Stimulated activated CD8-positive, alpha-beta memory T cell treated with anti-CD3 and anti-CD28 coated beads, Interleukin-2, amount 100 ng/mL, for 48 hours (primary cell): ENCODE measurements around the gene EVI5.
"Not testable (repeated sequence)": the region's sequence is repeated elsewhere in the genome, so short reads cannot be mapped to it uniquely, and the experiment has no call there.

ENCODE experiments used
- DNase-seq, 2 donors: peaks; one replicate each; pipeline ENCODE4 v3.0.0-alpha.2; 2020; ENCODE audit warnings: low read depth in 2 of 2

EVI5 gene

DNA sequence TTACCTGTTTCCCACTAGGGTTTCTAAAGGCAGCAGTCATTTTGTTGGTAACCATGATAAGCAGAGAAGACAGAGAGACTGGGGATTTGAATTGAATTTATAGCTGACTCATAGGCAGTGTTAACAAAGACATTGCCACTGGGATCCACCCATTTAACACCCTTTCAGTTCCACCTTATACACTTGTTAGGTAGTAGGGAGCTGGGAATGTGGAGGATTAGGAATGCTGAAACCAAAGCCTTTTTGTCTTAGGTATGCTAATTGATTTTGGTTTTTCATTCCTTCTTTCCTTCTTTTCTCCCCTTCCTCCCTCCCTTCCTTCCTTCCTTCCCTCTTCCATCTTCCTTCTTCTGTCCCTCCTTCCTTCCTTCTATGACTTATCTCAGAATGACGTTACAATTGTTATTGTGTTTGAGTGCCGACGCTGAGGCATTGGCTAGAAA is 7.5 kb upstream of the EVI5 start:
- DNase-seq = no peak

DNA sequence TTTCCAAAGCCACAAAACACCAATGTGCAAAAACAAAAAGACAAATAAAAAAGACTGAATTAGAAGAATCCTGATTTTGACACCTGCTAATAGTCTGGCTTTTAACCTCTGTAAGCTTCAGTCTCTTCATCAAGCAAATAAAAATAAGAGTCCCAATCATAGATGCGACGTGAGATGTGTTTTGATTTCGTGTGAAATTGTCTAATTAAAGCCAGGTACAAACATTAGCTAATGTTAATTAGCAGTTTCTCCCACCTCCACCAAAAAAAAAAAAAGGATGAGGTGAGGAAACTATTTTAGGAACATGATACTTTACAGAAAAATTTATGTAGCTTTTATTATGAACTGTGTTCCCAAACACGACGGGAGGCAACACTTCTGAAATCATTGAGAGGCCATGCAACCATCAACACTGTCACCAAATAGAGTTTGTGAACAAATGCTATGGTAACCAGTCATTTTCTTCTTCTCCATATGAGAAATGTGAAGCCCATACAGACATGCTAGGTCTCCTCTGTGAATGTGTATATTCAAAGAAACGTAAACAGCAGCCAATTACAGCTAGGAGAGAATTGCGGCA is 6.7 kb upstream of the EVI5 start:
- DNase-seq = no peak

DNA sequence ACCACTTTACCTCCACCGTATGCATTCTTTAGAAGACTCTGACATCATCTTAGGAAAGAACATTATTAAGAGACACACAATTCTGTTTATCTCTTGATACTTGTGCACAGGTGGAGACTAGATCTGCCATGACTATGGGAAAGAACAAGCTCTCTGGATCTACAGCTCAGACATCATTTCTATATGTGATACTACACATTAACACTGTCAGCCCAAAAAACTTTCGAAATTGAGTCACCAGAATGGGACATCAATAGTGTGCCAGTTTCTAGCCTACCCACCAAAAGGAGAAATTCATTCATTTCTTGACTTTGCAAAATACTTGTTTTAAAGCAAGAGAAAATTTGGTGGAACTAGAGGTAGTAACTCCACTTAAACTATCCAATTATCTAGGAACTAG is 6.0 kb upstream of the EVI5 start:
- DNase-seq = no peak

DNA sequence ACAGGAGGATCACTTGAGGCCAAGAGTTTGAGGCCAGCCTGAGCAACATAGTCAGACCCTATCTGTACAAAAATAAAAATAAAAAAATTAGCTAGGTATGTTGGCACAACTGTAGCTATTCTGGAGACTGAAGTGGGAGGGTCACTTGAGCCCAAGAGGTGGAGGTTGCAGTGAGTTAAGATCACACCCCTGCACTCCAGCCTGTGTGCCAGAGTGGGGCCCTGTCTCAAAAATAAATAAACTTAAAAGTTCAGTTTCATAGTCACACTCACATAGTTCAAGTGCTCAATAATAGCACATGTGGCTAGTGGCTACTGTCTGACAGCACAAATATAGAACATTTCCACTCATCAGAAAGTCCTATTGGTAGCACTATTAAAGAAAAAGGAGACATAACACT is 5.2 kb upstream of the EVI5 start:
- no peak for DNase-seq

DNA sequence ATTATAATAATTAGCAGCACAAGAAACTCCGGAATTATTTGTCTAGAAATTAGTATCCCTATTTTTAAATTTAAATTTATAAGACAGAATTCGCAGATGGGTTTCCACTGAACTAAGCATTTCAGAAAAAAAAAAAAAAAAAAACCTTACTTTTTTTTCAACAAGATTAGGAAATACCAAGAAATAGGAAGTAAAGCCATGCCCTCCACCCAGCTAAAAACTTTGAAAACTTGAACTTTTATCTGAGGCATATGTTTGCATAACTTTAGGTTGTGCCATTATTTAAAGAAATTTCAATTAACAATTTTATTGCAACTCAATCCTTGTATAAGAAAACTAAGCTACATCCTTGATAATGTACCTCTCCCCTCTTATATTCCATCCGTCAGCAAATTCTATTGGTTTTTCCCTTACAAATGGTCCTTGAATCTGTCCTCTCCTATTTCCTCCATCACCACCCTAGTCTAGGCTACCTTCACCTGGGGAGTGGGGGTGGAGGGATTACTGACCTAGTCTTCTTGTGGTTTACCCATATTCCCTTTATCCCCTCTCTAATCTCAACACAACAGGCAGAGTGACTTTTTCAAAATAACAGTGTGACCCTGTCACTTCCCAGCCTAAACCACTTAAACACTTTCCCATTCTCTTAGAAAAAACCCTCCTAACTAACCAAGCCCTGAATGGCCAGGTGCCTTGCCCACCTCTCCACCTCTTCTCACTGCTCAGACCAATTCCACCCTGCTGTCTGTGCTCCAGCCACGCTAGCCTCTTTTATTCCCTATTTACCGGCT is 1.4 kb upstream of the EVI5 start:
- DNase-seq = no peak

DNA sequence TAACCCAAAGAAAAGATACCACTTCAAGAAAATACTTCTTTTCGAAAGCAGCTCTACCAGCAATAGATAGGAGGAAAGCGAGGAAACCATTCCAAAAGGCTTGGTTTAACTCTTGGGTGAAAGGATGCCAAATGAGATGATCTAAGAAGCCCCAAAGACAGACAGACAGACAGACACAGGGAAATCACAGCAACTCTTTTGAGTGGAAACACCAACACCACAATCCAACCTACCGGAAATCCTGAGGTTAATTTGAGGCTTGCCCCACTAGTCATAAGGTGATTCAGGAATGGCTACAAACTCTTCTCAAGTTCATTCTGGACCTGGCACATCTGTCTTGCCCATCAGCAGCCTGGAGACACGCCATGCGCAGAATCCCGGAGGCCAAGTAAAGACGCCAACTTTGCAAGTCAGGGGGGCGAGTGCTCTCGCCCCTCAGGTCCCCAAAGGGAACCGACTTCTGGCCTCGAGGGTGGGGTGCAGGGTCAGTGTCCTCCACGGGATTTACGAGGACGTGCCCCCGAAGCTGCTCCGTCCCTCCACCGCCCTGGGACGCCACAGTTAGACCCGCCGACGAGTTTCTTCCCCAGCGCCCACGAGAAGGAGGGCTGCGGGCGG is 778 bp downstream of the EVI5 start:
- DNase-seq = peak; percentile 7 to 8

DNA sequence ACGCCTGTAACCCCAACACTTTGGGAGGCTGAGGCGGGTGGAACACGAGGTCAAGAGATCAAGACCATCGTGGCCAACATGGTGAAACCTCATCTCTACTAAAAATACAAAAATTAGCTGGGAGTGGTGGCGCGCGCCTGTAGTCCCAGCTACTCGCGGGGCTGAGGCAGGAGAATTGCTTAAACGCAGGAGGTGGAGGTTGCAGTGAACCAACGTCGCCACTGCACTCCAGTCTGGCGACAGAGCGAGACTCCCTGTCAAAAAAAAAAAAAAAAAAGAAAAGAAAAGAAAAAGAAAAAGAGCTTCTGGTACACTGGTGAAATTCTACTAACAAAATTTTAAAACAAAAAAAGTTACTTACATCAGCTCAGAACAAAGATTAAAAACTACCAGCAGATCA is 1.4 kb downstream of the EVI5 start:
- DNase-seq = not testable (repeated sequence)

DNA sequence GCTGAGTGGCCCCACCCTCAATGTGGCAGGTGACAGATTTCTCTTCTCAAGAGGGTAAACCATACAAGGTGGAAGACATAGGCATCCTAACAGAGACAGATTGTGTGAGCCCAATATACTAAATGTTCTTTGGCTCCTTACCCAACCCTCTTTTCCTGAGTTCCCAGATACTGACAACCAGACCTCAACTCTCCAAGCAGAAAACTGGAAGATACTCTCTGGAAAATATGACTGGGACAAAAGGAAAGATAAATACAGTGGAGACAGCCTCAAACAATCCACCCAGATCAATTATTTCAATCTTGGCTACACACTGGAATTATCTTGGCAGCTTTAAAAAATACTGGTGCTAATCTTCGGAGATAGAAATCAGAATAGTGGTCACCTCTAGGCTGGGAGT is 6.5 kb downstream of the EVI5 start:
- DNase-seq = no peak

DNA sequence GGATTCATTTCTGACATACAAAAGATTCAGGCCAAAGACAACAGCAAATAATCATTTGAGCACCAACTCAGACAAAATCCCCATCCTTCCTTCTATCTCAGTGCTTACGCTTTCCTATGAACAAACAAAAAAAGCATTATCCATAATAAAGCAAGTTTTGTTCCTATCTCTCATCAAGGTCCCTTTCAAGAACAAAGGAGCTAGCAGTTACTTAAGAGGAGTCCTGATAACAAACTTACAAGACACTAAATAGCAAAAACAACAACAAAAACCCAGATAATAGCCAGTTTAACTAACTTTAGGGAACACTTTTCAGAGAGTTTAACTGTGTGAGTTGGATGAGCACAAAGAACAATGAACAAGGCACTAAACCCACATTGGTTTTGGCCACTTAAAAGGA is 10.5 kb downstream of the EVI5 start:
- DNase-seq = no peak

DNA sequence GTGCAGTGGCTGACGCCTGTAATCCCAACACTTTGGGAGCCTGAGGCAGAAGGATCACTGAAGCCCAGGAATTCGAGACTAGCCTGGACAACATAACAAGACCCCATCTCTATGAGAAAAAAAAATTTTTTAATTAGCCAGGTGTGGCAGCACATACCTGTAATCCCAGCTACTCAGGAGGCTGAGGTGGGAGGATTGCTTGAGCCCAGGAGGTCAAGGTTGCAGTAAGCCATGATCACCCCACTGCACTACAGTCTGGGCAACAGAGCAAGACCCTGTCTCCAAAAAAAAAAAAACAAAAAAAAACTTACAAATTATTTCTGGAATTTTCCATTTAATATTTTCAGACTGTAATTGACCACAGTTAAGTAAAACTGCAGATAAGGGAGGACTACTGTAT is 11.2 kb downstream of the EVI5 start:
- not testable (repeated sequence) for DNase-seq

DNA sequence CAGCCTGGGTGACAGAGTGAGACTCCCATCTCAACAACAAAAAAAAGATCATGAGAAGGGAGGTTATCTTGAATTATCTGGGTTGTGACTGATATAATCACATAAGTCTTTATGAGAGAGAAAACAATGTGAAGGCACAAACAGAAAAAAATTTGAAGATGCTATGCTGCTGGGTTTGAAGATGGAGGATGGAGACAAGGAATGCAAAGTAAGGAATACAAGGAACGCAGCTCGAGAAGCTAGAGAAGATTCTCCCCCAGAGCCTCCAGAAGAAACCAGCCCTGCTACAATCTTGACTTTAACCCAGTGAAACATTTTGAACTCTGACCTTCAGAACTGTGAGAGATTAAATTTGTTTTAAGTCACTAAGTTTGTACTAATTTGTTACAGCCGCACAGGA is 15.1 kb downstream of the EVI5 start:
- no peak for DNase-seq

DNA sequence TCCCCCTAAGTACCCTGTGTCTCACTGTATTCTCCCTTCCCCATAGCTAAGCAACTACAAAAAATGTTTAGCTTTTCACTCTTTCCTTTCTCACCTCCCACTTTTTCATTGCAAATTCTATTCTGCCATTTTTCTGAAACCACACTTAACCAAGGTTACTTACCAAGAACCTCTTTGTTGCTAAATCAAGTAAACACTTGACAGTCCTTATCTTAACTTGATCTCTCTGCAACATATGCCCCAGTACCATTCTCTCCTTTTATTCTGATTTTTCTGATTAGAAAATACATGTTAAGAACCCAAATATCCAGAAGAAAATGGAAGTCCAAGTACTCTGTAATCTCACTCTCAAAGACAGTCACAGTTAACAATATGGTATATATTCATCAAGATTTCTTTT is 16.0 kb downstream of the EVI5 start:
- no peak for DNase-seq

DNA sequence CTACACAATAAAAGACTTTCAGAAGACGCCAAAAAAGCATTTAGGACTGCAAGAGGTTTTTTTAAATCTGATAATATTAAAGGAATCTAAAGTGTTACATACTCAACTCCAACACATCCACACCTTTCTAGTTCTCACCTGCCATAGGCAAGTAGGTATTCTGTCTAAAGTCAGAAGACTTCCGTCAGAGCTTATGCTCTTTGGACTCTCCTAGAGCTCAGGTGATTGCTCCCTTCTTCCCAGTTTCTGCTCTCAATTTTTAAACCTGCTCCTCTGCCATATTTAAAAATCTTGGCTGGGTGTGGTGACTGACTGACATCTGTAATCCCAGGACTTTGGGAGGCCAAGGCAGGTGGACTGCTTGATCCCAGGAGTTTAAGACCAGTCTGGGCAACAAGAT is 16.6 kb downstream of the EVI5 start:
- no peak for DNase-seq

DNA sequence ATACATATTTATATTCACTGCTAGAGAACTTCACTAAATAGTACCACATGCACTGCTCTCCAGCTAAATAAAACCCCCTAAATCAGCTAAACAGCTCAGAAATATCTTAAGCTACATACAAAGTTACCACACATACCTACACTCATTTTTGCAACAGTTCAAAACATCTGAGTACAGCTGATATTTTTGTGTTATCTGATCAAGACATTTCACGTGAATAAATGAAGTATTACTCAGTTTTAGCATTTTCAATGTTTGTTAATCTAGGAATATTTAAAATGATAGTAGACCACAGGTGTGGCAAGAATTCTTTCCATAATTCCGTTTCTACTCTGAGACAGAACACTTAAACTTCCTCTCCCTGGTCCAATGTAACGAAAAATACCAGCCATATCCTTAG is 20.8 kb downstream of the EVI5 start:
- DNase-seq = no peak

DNA sequence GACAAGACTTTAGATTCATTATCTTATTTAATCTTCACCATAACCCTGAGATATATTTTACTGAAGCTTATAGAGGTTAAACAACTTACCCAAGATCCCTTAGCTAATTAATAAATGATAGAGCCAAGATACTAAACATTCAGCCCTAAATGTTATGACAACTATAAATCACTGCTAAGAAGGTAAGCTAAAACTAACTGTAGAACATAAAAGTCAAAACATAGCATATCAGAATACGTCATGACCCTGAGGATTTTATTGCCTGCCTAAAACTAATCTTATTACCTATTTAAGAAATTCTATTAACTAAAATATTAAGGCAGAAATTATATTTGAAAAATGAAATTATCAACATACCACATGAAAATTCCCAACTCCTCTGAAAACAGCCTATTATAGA is 22.6 kb downstream of the EVI5 start:
- no peak for DNase-seq

DNA sequence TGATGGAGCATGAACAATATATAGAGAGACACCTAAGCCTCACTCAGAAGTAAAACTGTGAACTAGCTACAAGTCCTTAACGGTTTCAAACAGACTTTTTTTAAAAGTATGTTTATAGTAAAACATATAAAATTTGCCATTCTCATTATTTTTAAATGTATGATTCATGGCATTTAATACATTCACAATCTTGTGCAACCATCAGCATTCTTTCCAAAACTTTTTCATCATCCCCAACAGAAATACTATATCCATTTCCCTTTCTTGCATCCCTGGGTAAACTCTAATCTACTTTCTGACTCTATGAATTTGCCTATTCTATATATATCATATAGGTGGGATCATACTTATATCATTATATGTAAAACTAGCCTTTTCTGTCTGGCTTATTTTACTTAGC is 25.5 kb downstream of the EVI5 start:
- no peak for DNase-seq

DNA sequence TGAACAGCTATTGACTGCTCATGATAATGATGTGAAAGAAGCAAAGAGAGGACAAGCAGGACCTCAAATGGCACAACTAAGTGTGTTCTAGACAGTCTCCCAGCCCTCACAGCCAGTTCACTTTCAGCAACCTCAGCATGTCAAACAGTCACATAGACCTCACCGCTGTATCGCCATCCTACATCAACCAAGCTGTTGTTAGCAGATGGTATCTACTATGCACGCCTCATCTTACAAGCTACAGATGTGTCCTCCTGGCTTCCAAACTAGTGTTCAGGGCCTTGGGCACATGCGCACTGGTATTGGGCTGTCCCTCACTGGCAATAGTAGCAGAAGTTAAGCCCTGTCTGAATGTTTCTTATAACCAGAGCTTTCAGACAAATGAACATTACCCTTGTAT is 28.4 kb downstream of the EVI5 start:
- DNase-seq = no peak

DNA sequence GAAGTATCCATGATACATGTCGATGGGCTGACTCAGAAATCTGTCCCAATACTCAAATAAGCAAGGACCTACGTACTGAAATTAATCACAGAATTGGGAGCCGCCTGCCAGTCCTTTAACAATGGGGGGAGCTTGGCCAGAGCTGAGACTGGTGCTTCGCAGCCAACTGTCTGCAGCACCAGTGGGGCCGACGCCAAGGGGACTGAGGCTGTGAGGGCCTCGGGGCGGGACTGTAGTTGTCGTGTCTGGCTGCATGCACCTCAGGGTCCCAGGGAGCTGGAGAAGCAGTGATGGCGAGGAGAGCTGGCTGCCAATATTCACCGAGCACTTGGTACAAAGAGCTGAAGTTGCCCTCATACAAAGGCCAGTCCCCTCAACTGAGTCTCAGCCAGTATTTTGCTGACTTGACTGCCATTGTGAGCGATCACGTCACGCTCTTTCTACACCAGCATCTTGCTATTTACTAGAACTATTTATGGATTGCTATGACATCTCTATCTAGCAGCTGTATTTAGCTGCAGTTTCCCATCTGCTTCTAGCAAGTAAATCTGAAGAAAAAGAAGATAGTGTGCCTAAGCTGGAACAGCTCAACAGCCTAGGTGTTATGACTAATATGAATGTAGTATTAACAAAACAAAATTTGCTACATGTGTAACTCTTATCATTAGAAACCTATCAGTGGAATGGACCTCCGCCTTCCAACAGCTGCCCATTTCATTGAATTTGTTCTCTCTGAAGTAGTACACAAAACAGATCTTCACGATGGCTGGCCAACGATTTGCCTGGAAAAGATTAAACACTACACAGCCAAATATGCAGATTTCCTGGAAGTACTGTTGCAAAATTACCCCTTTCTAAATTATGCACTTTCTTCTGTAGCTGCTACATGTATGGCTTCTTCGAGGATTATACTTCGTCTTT is 29.1 kb downstream of the EVI5 start:
- no peak for DNase-seq

DNA sequence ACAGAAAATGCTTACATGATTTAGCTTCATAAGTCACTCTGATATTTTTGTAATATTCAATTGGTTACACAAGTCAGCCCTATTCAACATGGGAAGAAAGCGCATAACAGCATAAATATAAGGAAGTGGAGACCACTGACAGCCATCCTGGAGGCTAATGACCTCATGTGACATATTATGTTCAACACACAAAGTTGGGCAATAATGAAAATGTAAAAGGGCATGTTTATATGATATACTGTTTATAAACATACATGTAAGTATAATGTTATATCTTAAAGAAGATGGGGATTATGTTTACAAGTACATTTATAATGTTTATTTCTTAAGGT is 30.2 kb downstream of the EVI5 start:
- no peak for DNase-seq

DNA sequence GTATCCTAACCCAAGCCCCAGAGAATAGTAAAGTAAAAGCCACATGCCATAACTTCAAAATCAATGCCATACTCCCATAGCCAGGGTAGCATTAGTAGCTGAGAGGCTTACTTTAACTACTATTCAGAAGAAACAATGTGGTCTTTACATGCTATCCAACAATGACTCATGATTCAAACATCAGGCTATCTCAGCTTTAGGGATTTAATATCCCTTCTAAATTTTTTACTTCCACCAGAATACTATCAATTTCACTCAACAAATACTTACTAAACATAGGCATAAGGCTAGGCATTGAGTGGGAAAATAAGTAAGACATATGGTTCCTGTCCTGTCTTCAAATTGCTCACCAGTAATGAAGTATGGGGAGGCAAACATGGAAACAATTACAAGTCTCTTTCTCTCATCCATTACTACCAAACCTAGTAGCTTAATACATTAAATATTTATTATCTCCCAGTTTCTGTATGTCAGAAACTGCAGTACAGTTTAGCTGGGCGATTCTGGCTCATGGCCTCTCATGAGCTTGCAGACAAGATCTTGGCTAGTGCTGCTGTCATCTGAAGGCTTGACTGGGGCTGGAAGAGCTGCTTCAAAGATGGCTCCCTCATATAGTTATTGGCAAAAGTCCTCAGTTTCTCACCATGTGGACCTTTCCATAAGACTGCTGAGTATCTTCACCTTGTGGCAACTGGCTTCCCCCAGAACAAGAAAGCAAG is 30.7 kb downstream of the EVI5 start:
- no peak for DNase-seq

DNA sequence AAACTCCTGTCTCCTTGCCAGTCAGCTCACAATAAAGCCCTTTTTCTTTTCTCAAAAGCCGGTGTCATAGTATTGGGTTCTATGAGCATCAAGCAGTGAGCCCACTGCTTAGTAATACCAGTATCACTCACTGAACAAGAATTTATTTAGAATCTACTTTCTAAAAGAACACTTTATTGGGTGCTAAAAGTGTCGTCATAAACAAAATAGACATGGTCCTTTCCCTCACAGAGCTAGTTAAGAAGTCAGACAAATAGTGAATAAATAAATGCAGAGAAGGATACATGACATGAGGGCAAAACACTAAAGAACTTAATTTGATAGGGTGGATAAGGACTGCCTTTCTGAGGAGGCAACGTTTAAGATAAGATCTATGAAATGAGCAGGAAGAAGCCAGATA is 32.2 kb downstream of the EVI5 start:
- no peak for DNase-seq
